ENCODE data around the gene FLNC.
A peak's percentile ranks its signal among the peaks of the same experiment; 100 is the strongest.

The FLNC gene

GRCh38 chr7:128849156-128849515 lies 18.9 kb downstream of the FLNC start:
- H3K9me3 Mint-ChIP-seq = no peaks in the 10 kb centered on the region

DNA sequence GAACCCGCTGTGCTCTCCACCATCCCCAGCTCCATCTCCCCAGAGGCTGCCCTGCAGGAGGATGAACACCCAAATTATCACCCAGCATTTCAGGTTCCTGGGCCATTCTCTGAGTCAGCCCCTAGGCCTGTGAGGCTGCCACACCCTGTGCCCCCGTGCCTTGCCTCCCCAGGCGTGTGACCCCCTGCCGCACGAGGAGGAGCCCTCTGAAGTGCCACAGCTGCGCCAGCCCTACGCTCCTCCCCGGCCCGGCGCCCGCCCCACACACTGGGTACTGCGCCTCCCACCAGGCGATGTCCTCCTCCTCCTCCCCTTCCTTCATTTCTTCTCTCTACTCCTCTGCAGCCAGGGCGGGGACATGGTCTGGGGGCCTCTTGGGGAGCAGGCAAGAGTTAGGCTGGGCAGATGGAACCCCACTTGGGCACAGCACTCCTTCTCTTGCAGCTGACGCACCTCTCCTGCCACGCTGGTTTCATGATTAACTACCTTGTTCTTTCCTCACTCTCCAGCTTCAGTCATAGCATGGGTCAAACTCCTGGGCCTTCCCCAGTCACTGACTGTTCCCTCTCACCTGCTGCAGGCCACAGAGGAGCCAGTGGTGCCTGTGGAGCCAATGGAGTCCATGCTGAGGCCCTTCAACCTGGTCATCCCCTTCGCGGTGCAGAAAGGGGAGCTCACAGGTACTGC lies 19.7 kb downstream of the FLNC start:
- DNase-seq = no peak
- peaks cover 8% of the 10 kb centered on the region for H3K27me3 Mint-ChIP-seq
- no peaks in the 10 kb centered on the region for H3K36me3 Mint-ChIP-seq
- no peaks in the 10 kb centered on the region for H3K9me3 Mint-ChIP-seq
- H3K4me3 Mint-ChIP-seq = no peak overlapping the region
- no peaks in the 10 kb centered on the region for H3K4me1 Mint-ChIP-seq
- CTCF ChIA-PET = interaction anchor here (0.5 to 1.3 kb wide), 2 partner anchors 34 to 389 kb away, joined by 3 read pairs; no protein-coding TSS in a partner anchor
- H3K27ac Mint-ChIP-seq = no peak overlapping the region

More at GRCh38 chr7:128849156-128849515, 18.9 kb downstream of the FLNC start:
- no peaks in the 10 kb centered on the region for H3K36me3 Mint-ChIP-seq
- H3K4me3 Mint-ChIP-seq = no peak overlapping the region
- no peak overlapping the region for H3K27ac Mint-ChIP-seq
- CTCF ChIA-PET = interaction anchor here (0.5 kb wide), 1 partner anchor 388 kb away, joined by 3 read pairs; no protein-coding TSS in a partner anchor
- no peaks in the 10 kb centered on the region for H3K4me1 Mint-ChIP-seq
- H3K27me3 Mint-ChIP-seq = peaks cover 8% of the 10 kb centered on the region
- DNase-seq = no peak

GRCh38 chr7:128852537-128853254 lies 22.5 kb downstream of the FLNC start:
- Mint-ChIP-seq H3K27ac (no peak overlapping the region), H3K4me3 (no peak overlapping the region), H3K9me3 (no peaks in the 10 kb centered on the region), H3K36me3 (no peaks in the 10 kb centered on the region), H3K27me3 (peaks cover 12% of the 10 kb centered on the region), H3K4me1 (no peaks in the 10 kb centered on the region)
- no peak for DNase-seq
- CTCF ChIA-PET = no interaction called here

GRCh38 chr7:128853799-128854198 lies 23.6 kb downstream of the FLNC start:
- Mint-ChIP-seq H3K9me3 (no peaks in the 10 kb centered on the region), H3K27ac (no peak overlapping the region), H3K4me3 (no peak overlapping the region), H3K27me3 (peaks cover 12% of the 10 kb centered on the region), H3K36me3 (no peaks in the 10 kb centered on the region), H3K4me1 (no peaks in the 10 kb centered on the region)
- no peak for DNase-seq
- CTCF ChIA-PET = no interaction called here

- Mint-ChIP-seq H3K4me1 (no peaks in the 10 kb centered on the region), H3K27me3 (peaks cover 12% of the 10 kb centered on the region), H3K27ac (no peak overlapping the region), H3K36me3 (no peaks in the 10 kb centered on the region), H3K4me3 (no peak overlapping the region), H3K9me3 (no peaks in the 10 kb centered on the region)
- CTCF ChIA-PET = no interaction called here
- DNase-seq = no peak
Measured at GRCh38 chr7:128854396-128854795, 24.2 kb downstream of the FLNC start.

DNA sequence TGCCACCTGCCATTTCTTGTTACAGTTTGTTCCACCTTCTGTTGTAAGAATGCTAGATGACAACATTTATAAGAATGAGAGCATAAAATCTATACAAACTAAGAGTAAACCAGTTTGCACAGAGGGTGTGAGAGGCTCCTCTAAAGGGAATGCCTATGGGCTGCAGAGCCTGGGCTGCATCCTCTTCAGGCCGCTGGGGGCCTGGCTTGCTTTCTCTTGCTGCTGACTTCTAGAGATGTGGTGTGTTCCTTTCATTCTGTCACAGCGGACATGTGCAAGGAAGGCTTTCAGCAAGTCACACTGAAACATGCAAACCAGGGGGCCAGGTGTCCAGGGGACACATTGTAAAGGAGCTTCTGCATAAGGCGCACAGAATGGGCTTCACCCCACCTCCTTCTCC lies 25.4 kb downstream of the FLNC start:
- Mint-ChIP-seq H3K27ac (no peak overlapping the region), H3K27me3 (peaks cover 12% of the 10 kb centered on the region), H3K36me3 (no peaks in the 10 kb centered on the region), H3K9me3 (no peaks in the 10 kb centered on the region), H3K4me1 (peaks cover 3% of the 10 kb centered on the region), H3K4me3 (no peak overlapping the region)
- CTCF ChIA-PET = no interaction called here
- no peak for DNase-seq

DNA sequence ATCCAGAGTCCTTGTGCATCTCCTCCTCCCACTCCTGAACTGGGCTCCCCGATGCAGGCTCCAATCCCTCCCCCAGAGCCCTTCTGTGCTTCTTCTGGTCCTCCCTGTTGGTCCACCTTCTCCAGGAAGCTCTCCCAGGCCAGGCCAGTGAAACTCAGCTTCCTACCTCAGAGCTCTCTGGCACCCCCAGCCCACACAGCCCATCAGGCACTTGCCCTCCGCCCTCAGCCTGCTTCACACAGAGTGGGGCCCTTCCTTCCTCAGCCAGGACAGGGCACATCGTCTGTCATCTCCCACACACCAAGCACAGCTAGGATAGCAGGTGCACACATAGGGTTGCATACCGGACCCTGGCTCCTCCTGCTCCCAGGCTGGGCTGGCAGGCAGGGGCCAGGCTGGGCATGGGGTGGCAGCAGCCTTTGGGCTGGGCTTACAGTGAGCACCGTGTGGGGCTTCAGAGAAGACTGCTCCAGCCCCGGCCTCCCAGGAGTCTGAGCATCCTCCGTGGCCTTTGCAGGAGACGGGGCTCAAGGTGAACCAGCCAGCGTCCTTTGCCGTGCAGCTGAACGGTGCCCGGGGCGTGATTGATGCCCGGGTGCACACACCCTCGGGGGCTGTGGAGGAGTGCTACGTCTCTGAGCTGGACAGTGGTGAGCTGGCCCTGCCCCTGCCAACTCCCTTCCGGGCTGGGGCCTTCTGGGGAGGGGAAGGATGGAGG lies 26.0 kb downstream of the FLNC start:
- Mint-ChIP-seq H3K36me3 (no peaks in the 10 kb centered on the region), H3K9me3 (no peaks in the 10 kb centered on the region), H3K27ac (no peak overlapping the region), H3K4me1 (peaks cover 6% of the 10 kb centered on the region), H3K4me3 (no peak overlapping the region), H3K27me3 (peaks cover 12% of the 10 kb centered on the region)
- no peak for DNase-seq
- CTCF ChIA-PET = no interaction called here

GRCh38 chr7:128858380-128859231 lies 28.4 kb downstream of the FLNC start:
- Mint-ChIP-seq H3K4me1 (peaks cover 13% of the 10 kb centered on the region), H3K36me3 (peaks cover 2% of the 10 kb centered on the region), H3K9me3 (no peaks in the 10 kb centered on the region), H3K4me3 (no peak overlapping the region), H3K27ac (no peak overlapping the region), H3K27me3 (peaks cover 8% of the 10 kb centered on the region)
- CTCF ChIA-PET = interaction anchor here (5.9 to 6.6 kb wide), 2 partner anchors 21 to 25 kb away, joined by 47 to 67 read pairs; no protein-coding TSS in a partner anchor
- DNase-seq = no peak

DNA sequence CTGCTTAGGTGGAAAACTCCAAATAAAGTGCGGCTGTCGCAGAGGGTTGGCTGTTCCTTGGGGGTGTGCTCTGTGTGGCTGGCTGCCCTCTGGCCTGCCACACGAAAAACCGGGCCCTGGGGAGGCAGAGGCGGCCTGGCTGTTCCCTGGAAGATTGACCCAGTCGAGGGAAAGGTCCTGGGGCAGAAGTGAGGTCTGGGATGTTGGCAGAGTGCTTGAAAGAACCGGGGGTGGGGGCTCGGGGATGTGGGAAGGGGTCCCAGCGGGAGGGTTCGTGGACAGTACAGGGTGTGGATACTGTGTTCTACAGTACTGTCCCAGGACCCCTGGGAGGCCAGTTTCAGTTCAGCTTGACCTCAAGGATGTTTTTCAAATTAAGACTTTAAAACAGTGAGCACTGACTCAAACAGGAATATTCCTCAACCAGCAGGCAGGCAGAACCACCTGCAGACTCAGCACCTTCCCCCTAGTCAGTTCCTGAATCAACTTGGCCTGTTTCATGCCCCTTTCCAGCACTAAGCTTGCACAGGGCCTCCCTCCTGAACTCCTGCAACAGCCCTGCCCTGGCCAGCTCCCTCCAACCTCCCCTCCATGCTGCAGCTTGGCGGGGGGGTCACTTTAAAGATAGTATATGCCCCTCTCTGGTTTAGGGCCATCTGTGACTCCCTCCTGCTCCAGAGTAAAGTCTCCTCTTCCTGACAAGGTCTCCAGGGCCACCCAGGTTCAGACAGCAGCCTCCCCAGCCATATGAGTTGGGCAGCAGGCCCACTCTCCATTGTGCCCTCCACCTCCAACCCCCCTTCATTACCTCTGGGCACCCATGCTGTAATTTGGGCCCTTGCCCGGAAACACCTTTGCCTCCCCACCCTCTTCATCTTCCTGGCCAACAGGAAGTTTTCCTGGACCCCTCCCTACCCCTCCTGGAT lies 29.3 kb downstream of the FLNC start:
- H3K27ac Mint-ChIP-seq = no peak overlapping the region
- no peak for DNase-seq
- H3K4me3 Mint-ChIP-seq = no peak overlapping the region
- CTCF ChIA-PET = interaction anchor here (1.3 to 6.6 kb wide), 5 partner anchors 18 to 304 kb away, joined by 4 to 67 read pairs (median 6); no protein-coding TSS in a partner anchor
- H3K27me3 Mint-ChIP-seq = peaks cover 4% of the 10 kb centered on the region
- H3K4me1 Mint-ChIP-seq = peaks cover 17% of the 10 kb centered on the region
- H3K9me3 Mint-ChIP-seq = no peaks in the 10 kb centered on the region
- peaks cover 2% of the 10 kb centered on the region for H3K36me3 Mint-ChIP-seq

GRCh38 chr7:128860158-128861073 lies 30.2 kb downstream of the FLNC start:
- H3K27ac Mint-ChIP-seq = no peak overlapping the region

DNA sequence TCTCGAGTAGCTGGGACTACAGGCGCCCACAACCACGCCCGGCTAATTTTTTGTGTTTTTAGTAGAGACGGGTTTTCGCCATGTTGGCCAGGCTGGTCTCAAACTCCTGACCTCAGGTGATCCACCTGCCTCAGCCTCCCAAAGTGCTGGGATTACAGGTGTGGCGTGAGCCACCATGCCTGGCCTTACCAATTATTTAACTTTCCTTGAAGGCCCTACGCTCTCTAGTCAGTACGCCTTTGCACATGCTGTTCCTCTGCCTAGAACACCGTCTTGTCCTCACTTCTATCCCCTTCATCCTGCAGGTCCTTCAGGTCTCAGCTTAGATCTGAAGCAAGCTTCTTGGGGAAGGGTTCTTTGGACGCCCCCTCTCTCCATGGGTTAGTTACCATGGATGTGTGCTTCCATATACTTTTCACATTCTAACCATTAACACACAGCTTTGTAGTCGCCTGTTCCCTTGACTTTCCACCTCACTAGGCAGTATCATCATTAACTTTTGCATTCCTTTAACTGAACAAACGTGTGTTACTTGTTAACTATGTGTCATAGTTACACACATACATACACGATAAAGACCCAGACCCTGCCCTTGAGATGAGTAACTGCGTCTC lies 31.9 kb downstream of the FLNC start:
- Mint-ChIP-seq H3K4me3 (peak overlapping the region; percentile 84), H3K4me1 (peaks cover 28% of the 10 kb centered on the region), H3K9me3 (no peaks in the 10 kb centered on the region), H3K27ac (peak overlapping the region; percentile 84), H3K27me3 (no peaks in the 10 kb centered on the region), H3K36me3 (peaks cover 10% of the 10 kb centered on the region)
- CTCF ChIA-PET = interaction anchor here (0.6 to 6.6 kb wide), 12 partner anchors 9 to 434 kb away, joined by 3 to 67 read pairs (median 4); no protein-coding TSS in a partner anchor
- no peak for DNase-seq

More at GRCh38 chr7:128860158-128861073, 30.2 kb downstream of the FLNC start:
- no peak for DNase-seq
- no peaks in the 10 kb centered on the region for H3K9me3 Mint-ChIP-seq
- H3K36me3 Mint-ChIP-seq = peaks cover 6% of the 10 kb centered on the region
- H3K27me3 Mint-ChIP-seq = peaks cover 4% of the 10 kb centered on the region
- CTCF ChIA-PET = interaction anchor here (1.3 to 6.6 kb wide), 5 partner anchors 19 to 303 kb away, joined by 4 to 67 read pairs (median 6); no protein-coding TSS in a partner anchor
- H3K4me1 Mint-ChIP-seq = peaks cover 25% of the 10 kb centered on the region
- H3K4me3 Mint-ChIP-seq = no peak overlapping the region
